MM.1S (cell line): ENCODE measurements around the gene HSPA12B.

Experiments
- DNase-seq: peaks from one replicate; pipeline ENCODE4 v3.0.0-alpha.2; 2015
- H2AFZ ChIP-seq: fragments of 300-600 bp; sonication (generic); 2 replicates; pipeline ENCODE4 v1.6.0; 2016; ENCODE audit warnings: antibody characterized with exemption, low read length
- H3F3A ChIP-seq: fragments of 300-600 bp; sonication (generic); 2 replicates; pipeline ENCODE4 v1.6.1; 2016; ENCODE audit warnings: mild to moderate bottlenecking, antibody characterized with exemption, low read length, moderate library complexity, mixed read lengths; ENCODE audit not compliant: insufficient read depth
- H3K27ac ChIP-seq: fragments of 300-600 bp; sonication (generic); 2 replicates; pipeline ENCODE4 v1.5.1; 2016; ENCODE audit warnings: mild to moderate bottlenecking, low read length
- H3K27me3 ChIP-seq: fragments of 300-600 bp; sonication (generic); replicated peaks from 2 replicates; pipeline ENCODE4 v1.6.0; 2016; ENCODE audit warnings: low read length; ENCODE audit not compliant: insufficient read depth
- H3K36me3 ChIP-seq: fragments of 300-600 bp; sonication (generic); replicated peaks from 2 replicates; pipeline ENCODE4 v1.6.1; 2016; ENCODE audit warnings: mild to moderate bottlenecking, low read length, mixed read lengths; ENCODE audit not compliant: insufficient read depth
- H3K4me1 ChIP-seq: fragments of 300-600 bp; sonication (generic); 2 replicates; pipeline ENCODE4 v1.6.1; 2016; ENCODE audit warnings: low read length, mixed read lengths
- H3K4me2 ChIP-seq: fragments of 300-600 bp; sonication (generic); 2 replicates; pipeline ENCODE4 v1.6.0; 2016; ENCODE audit warnings: low read depth, low read length
- H3K4me3 ChIP-seq: fragments of 300-600 bp; sonication (generic); 2 replicates; pipeline ENCODE4 v1.5.1; 2016; ENCODE audit warnings: low read length, mixed read lengths
- H3K79me2 ChIP-seq: fragments of 300-600 bp; sonication (generic); 2 replicates; pipeline ENCODE4 v1.6.1; 2016; ENCODE audit warnings: mixed run types, low read length, mixed read lengths
- H3K9ac ChIP-seq: fragments of 300-600 bp; sonication (generic); 2 replicates; pipeline ENCODE4 v1.6.1; 2016; ENCODE audit warnings: low read length, mixed read lengths
- H3K9me2 ChIP-seq: fragments of 300-600 bp; sonication (generic); replicated peaks from 2 replicates; pipeline ENCODE4 v1.6.1; 2016; ENCODE audit warnings: mild to moderate bottlenecking, low read length, mixed read lengths; ENCODE audit not compliant: insufficient read depth
- H3K9me3 ChIP-seq: fragments of 300-600 bp; sonication (generic); replicated peaks from 2 replicates; pipeline ENCODE4 v1.6.1; 2016; ENCODE audit warnings: mild to moderate bottlenecking, low read length, mixed read lengths; ENCODE audit not compliant: insufficient read depth
- H4K20me1 ChIP-seq: fragments of 300-600 bp; sonication (generic); 2 replicates; pipeline ENCODE4 v1.6.1; 2016; ENCODE audit warnings: mild to moderate bottlenecking, low read length, moderate library complexity, mixed read lengths; ENCODE audit not compliant: insufficient read depth
- CTCF ChIP-seq: fragments of 300-600 bp; sonication (generic); IDR thresholded peaks from 2 replicates; pipeline ENCODE4 v1.5.1; 2016; ENCODE audit warnings: antibody characterized with exemption, low read length, mixed read lengths
- EZH2 ChIP-seq: fragments of 300-600 bp; sonication (generic); optimal IDR thresholded peaks from 2 replicates; pipeline ENCODE3; 2017; ENCODE audit warnings: low read depth, mild to moderate bottlenecking, antibody characterized with exemption, low read length, mixed read lengths
- EZH2phosphoT487 ChIP-seq: fragments of 300-600 bp; sonication (generic); IDR thresholded peaks from 2 replicates; pipeline ENCODE4 v1.6.1; 2018; ENCODE audit warnings: antibody characterized with exemption, low read length

The HSPA12B gene

GRCh38 chr20:3781153-3781910, 48.8 kb downstream of the HSPA12B start, which contains the start of gene SPEF1:
Gene SPEF1 (minus strand): TSS chr20:3781448. CDS start chr20:3781287, 161 bp downstream.
- H3K9me2 ChIP-seq, result no peaks in the 10 kb centered on the region
- peak; percentile 85 for DNase-seq
- H3K36me3 ChIP-seq, result no peaks in the 10 kb centered on the region
- TF ChIP-seq CTCF (peak; percentile 45), EZH2phosphoT487 (no peak), EZH2 (no peak)
- H3K4me2 ChIP-seq, result peak within 1 kb of the TSS; percentile 90
- H2AFZ ChIP-seq, result peak within 1 kb of the TSS; percentile 35; the same call in 1 of the 2 replicates
- H3K4me3 ChIP-seq, result peak within 1 kb of the TSS; percentile 62
- peaks cover 10% of the 10 kb centered on the region for H3F3A ChIP-seq
- H3K4me1 ChIP-seq, result peaks cover 10% of the 10 kb centered on the region
- peaks cover 8% of the 10 kb centered on the region; the same call in 1 of the 2 replicates for H3K79me2 ChIP-seq
- H3K27ac ChIP-seq, result no peak within 1 kb of the TSS
- no peaks in the 10 kb centered on the region for H3K9me3 ChIP-seq
- peaks cover 26% of the 10 kb centered on the region for H3K27me3 ChIP-seq
- H3K9ac ChIP-seq, result peak within 1 kb of the TSS; percentile 13; the same call in 1 of the 2 replicates
- H4K20me1 ChIP-seq, result no peaks in the 10 kb centered on the region

GRCh38 chr20:3782597-3782996, 50.1 kb downstream of the HSPA12B start:
- Histone ChIP-seq H3K4me1 (peaks cover 11% of the 10 kb centered on the region), H3K9me2 (no peaks in the 10 kb centered on the region), H3K36me3 (no peaks in the 10 kb centered on the region), H2AFZ (no peak overlapping the region), H3K4me2 (no peak overlapping the region), H3K27ac (no peak overlapping the region), H3K9me3 (no peaks in the 10 kb centered on the region), H3K79me2 (peaks cover 8% of the 10 kb centered on the region; the same call in 1 of the 2 replicates), H3K4me3 (no peak overlapping the region), H3F3A (peaks cover 10% of the 10 kb centered on the region), H3K27me3 (peaks cover 23% of the 10 kb centered on the region), H4K20me1 (no peaks in the 10 kb centered on the region), H3K9ac (no peak overlapping the region)
- no peak for TF ChIP-seq EZH2
- TF ChIP-seq EZH2phosphoT487, result no peak
- no peak for TF ChIP-seq CTCF
- no peak for DNase-seq

GRCh38 chr20:3783068-3783489, 50.6 kb downstream of the HSPA12B start:
- H3K27me3 ChIP-seq, result peaks cover 19% of the 10 kb centered on the region
- H3K27ac ChIP-seq, result no peak overlapping the region
- no peak overlapping the region for H3K9ac ChIP-seq
- peaks cover 9% of the 10 kb centered on the region for H3K4me1 ChIP-seq
- H4K20me1 ChIP-seq, result no peaks in the 10 kb centered on the region
- H3K4me2 ChIP-seq, result no peak overlapping the region
- H3K79me2 ChIP-seq, result peaks cover 8% of the 10 kb centered on the region; the same call in 1 of the 2 replicates
- H3K36me3 ChIP-seq, result no peaks in the 10 kb centered on the region
- DNase-seq, result no peak
- H2AFZ ChIP-seq, result no peak overlapping the region
- no peaks in the 10 kb centered on the region for H3K9me3 ChIP-seq
- H3K4me3 ChIP-seq, result no peak overlapping the region
- peaks cover 10% of the 10 kb centered on the region for H3F3A ChIP-seq
- H3K9me2 ChIP-seq, result no peaks in the 10 kb centered on the region
- TF ChIP-seq EZH2phosphoT487, result no peak
- TF ChIP-seq EZH2, result no peak
- TF ChIP-seq CTCF, result no peak
